Stimulated activated CD8-positive, alpha-beta memory T cell treated with anti-CD3 and anti-CD28 coated beads, Interleukin-15, amount 100 ng/mL, for 1 hour (primary cell): ENCODE results near the gene PPP1R7.

Experiments
- DNase-seq: peaks from one replicate; pipeline ENCODE4 v3.0.0-alpha.2; 2020; ENCODE audit warnings: low read depth

The PPP1R7 gene

DNA sequence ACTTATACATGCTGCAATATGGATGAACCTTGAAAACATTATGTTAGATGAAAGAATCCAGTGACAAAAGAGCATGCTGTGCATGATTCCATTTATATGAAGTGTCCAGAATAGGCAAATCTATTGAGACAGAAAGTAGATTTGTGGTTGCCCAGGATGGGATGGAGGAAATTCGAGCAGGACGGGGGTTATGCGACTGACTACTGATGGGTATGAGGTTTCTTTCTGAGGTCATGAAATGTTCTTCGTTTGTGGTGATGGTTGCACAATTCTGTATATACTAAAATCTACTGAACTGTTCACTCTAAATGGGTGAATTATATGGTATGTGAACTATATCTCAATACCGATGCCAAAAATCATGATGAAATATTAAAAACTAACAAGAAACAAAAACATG is 29.3 kb upstream of the PPP1R7 start:
- DNase-seq, result no peak

DNA sequence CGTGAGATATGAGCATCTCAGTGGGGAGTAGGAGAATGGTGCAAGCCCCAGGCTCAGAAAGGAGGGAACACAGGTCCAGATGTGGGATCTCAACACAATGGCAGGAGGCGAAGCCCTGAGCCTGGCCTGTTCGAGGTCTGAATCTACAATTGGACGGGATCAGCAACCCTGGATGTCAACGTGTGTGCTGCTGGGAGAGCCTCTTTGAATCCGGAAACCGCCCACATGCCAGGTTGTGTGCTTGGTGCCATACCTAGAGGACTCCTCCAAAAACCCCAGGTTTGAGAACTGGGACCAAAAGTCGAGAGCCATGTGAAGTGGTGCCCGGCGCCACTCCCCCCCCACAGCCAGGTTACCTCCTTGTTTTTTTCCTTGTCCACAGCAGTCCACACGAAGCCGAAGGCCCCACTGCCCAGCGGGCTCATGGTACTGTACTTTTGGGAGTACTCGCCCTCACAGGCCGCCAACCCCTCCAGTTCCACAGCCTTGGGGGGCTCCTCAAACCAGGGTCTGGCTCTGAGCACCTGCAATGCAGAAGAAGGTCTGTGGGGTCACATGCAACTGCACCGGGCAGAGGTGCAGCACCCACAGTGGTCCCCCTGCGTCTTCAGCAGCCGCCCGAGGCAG is 27.8 kb upstream of the PPP1R7 start:
- DNase-seq, result no peak

GRCh38 chr2:241123816-241124536 is 26.3 kb upstream of the PPP1R7 start:
- DNase-seq, result no peak

DNA sequence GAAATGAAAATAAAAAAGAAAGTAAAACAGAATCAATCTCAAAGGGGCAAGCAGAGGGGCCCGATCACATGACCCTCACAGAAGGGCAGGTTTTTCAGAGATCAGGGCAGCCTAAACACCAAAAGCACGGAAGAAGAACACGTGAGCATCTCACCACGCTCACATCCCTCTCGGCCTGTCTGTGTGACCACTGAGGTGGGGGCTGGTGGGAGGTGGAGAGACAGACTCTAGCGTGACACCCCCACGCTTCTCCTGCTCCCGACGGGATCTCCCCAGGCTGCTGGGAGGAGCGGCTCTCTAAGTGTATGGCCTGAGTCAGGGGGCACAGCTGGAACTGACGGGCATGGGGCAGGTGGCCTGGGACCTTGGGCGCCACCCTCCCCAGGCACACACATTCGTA is 24.6 kb upstream of the PPP1R7 start:
- no peak for DNase-seq

- no peak for DNase-seq
These were observed 24.1 kb upstream of the PPP1R7 start for GRCh38 chr2:241126201-241126611.

DNA sequence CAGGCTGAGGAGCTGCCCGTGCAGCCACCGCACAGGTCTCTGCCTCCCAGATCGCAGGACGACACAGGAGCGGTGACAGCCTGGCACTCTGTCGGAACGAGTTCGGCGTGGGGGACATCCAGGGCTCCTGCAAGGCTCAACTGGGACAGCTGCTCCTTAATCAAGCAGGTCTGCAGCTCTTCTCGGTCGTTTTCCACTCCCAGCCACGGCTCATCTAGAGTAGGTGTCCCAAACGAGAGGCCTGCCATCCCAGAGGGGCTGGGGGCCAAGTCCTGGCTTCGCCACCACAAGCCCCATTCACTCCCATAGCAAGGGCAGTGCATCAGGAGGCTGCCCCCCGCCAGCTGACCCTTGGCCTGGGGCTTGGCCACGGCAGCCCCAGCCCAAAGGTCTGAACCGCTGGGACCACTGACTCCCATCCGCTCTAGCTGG is 23.5 kb upstream of the PPP1R7 start:
- DNase-seq, result no peak

DNA sequence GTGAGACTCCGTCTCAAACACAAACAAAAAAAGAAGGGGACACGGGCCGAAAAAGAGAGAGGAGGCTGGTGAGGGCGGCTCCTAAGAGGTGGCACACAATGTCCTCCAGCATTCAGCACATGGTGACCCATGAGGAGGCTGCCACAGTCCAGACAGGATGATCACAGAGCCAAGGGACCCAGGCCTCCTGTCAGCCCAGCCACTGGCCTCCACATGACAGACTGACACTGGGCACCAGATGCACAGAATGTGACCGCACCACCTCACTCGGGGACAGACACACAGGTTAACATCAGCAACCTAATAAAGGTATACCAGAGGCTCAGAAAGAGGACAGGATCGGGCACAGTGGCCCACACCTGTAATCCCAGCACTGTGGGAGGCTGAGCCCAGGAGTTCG is 22.0 kb upstream of the PPP1R7 start:
- no peak for DNase-seq

- DNase-seq, result no peak
These were observed 21.0 kb upstream of the PPP1R7 start for GRCh38 chr2:241129086-241129871.

DNA sequence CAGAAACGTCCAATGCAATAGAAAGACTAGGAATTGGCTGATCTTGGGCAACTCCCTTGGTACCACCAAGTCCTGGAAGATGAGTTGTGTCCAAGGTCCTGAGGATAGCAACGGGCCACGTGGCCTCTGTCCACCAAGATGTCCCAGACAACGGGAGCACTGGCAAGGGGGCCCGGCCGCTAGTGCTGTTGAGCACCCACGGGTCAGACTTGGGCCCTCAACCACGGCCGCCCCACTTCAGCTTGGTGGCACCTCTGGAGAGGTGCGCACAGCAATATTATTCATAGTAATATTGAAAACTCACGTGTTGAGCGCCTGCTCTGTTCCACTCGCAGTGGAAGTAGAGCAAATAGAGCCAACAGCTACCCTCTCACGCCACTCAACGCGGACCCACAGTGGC is 20.0 kb upstream of the PPP1R7 start:
- DNase-seq, result no peak

- DNase-seq, result no peak
These were observed 18.7 kb upstream of the PPP1R7 start for GRCh38 chr2:241131531-241131930.

GRCh38 chr2:241132538-241133435 is 17.5 kb upstream of the PPP1R7 start:
- DNase-seq, result no peak

DNA sequence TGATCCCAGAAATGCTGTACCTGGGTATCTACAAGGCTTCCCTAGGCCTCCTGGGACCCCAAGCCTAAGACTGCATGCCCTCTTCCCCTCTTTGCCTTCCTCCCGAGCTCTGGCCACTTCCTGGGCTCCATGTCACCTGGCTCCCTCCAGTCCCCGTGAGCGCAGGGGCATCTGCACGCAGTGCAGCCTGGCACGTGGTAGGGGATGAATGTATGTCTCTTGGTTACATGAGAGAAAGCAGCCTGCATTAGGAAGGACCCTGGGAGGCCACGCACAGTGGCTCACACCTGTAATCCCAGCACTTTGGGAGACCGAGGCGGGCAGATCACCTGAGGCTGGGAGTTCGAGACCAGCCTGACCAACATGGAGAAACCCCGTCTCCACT is 16.8 kb upstream of the PPP1R7 start:
- DNase-seq, result no peak

GRCh38 chr2:241134711-241135110 is 15.6 kb upstream of the PPP1R7 start:
- DNase-seq, result no peak

DNA sequence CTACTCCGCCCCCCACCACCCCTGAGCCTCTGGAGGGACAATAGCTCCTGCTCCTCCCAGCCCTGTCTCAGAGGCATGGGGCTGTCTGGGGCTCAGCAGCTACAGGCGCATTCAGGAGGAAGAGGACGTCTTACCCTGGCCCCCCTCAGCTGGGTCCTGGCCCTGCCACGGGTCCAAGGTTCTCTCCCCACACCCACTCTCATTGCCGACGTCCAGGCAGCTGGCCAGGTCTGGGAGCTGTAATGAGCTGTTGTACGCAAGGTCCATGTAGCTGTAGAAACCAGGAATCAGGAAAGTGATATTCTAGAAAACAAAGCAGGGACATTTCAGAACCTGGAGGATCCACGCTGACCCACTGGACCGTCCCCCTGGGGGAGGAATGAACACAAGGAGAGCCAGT is 14.5 kb upstream of the PPP1R7 start:
- no peak for DNase-seq

DNA sequence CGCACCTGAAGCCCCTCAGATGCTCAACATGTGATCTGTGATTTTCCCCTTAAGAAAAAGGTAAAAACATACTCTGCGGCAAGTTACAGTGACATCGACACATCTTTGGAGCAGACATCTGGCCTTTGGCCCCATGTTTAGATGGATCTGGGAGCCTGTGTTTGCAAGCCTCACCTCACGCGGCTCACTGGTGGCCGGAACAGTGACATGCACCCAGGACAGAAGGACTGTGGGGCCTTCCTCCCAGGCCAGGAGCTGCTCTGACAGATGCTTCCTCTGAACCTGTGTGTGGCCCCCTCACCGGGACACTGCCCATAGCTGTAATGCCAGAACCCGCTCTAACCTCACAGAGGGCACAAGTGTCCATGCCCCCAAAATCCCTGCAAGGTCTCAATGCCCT is 14.1 kb upstream of the PPP1R7 start:
- no peak for DNase-seq

DNA sequence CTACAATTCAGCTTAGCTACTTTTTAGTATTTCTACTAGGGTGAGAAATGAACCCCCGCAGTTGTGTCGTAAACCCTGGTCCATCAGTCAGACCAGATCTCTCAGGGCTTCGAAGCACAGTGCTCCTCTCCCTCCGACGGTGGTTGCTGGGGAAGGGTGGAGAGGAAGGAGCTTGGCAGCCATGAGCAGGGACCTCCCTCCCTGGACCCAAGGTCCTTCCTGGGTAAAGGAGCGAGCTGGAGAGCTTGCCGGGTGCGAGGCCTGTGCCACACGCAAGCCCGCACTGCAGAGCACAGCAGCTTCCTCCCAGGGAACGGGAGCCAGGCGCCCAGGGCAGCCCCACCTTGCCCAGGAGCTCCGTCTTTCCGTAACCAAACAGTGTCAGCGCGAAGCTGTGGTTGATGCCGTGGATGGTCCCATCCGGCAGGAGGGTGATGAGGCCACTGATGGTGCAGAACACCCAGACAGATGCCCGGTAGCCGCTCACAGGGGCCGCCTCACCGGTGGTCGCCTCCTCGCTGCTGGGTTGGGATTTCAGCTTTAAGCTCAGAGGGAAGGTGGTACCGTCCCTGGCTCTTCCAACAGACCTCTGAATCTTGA is 13.5 kb upstream of the PPP1R7 start:
- no peak for DNase-seq

- no peak for DNase-seq
These were observed 12.7 kb upstream of the PPP1R7 start for GRCh38 chr2:241137276-241138190.

GRCh38 chr2:241138471-241138870 is 11.8 kb upstream of the PPP1R7 start:
- no peak for DNase-seq

DNA sequence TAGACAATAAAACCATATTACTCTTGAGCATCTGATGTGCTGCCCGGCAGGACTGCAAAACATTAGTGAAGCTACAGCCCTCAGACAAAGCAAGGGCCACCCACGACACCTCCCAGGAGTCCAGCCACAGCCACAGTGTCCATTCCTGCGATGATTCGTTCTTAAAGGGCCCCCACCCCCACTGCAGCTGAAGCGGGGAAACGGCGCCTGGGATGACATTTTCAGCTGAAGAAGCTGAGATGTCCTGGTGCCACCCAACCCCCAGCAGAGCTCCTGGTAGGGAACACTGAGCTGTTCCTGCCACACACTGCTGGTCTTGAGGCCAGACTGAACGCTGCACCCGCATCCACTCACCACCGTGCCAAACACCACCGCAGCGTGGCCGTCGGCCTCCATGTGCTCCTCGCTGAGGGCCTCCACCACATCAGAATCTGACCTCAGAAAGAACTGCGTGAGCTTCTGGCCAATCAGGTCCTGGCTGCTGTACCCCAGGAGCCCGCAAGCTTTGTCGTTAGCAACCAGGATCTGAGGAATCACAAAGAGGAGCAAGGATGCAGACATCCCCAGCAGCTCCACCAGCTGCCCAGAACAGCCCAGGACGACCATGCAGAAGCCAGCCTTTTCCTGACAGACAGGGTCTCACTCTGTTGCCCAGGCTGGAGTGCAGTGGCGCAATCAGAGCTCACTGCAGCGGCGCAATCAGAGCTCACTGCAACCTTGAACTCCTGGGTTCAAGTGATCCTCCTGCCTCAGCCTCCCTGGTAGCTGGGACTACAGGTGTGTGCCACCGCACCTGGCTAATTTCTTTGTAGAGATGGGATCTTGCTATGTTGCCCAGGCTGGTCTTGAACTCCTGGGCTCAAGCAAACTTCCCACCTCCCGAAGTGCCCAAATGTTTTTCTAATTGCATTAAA is 10.5 kb upstream of the PPP1R7 start:
- DNase-seq, result no peak

DNA sequence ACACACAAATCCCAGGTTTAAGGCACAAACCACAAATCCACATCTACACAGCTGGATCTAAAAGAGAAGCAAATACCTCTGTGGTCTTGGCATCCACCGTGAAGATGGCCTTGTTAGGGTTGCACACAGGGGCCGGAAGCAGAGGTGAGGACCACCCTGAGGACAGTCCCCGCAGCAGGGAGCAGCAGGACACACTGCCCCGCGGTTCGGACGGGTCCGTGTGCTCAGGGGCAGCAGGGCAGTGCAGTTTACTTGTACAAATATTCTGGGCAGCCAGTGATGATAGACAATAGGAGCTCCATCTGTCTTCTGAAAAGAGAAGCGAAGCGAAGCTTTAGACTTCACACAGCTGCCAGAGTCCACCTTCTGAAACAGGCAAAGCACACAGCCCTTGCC is 9.8 kb upstream of the PPP1R7 start:
- DNase-seq, result no peak
